Glutamatergic neuron (in vitro differentiated cells): ENCODE measurements around the gene LBH. TPM values are rescaled to one million over a fixed set of nuclear protein-coding genes. Genes with fewer than 3 reads are reported as not detected.

Source experiments
- DNase-seq: peaks from one replicate; pipeline ENCODE4 v3.0.0; 2022
- H3K27ac Mint-ChIP-seq: one replicate; pipeline ENCODE4 v1.8.0; 2020; ENCODE audit warnings: mild to moderate bottlenecking, mixed read lengths, inconsistent platforms; ENCODE audit not compliant: unreplicated experiment
- H3K27me3 Mint-ChIP-seq: one replicate; pipeline ENCODE4 v1.8.0; 2020; ENCODE audit warnings: mild to moderate bottlenecking, moderate library complexity, mixed read lengths, inconsistent platforms; ENCODE audit not compliant: unreplicated experiment
- H3K36me3 Mint-ChIP-seq: one replicate; pipeline ENCODE4 v1.8.0; 2020; ENCODE audit warnings: mild to moderate bottlenecking, mixed read lengths, inconsistent platforms; ENCODE audit not compliant: unreplicated experiment
- H3K4me1 Mint-ChIP-seq: one replicate; pipeline ENCODE4 v1.8.0; 2020; ENCODE audit warnings: mild to moderate bottlenecking, low read depth, mixed read lengths, inconsistent platforms; ENCODE audit not compliant: unreplicated experiment
- H3K4me3 Mint-ChIP-seq: one replicate; pipeline ENCODE4 v1.8.0; 2020; ENCODE audit warnings: mild to moderate bottlenecking, mixed read lengths, inconsistent platforms; ENCODE audit not compliant: unreplicated experiment
- H3K9me3 Mint-ChIP-seq: one replicate; pipeline ENCODE4 v1.8.0; 2020; ENCODE audit warnings: mild to moderate bottlenecking, moderate library complexity, mixed read lengths, inconsistent platforms; ENCODE audit not compliant: unreplicated experiment
- CTCF ChIP-seq: fragments of 200-600 bp; sonication (generic); IDR thresholded peaks from one replicate; pipeline ENCODE4 v1.5.0; 2021; ENCODE audit not compliant: partially characterized antibody, unreplicated experiment
- total RNA-seq: library from RNA; stranded (reverse); fragmentation: NEBNext Ultra II Directional; extraction: Animal tissue kit (Norgen Biotek cat#: 25700); gene quantifications from one replicate; pipeline ENCODE4 v1.2.1, GENCODE V29; 2021; ENCODE audit not compliant: unreplicated experiment

LBH gene
- total RNA-seq, 1 donor from 2014 or later: 112 TPM

- Mint-ChIP-seq H3K9me3 (no peaks in the 10 kb centered on the region), H3K36me3 (no peaks in the 10 kb centered on the region), H3K27me3 (peaks cover 2% of the 10 kb centered on the region), H3K4me1 (peaks cover 21% of the 10 kb centered on the region), H3K27ac (no peak overlapping the region), H3K4me3 (no peak overlapping the region)
- no peak for DNase-seq
- no peak for TF ChIP-seq CTCF
These were observed 52.7 kb downstream of the LBH start for GRCh38 chr2:30283931-30284565.

GRCh38 chr2:30285758-30286157 is 54.4 kb downstream of the LBH start:
- no peaks in the 10 kb centered on the region for H3K9me3 Mint-ChIP-seq
- no peaks in the 10 kb centered on the region for H3K36me3 Mint-ChIP-seq
- TF ChIP-seq CTCF: no peak
- H3K4me3 Mint-ChIP-seq: no peak overlapping the region
- no peak for DNase-seq
- peaks cover 2% of the 10 kb centered on the region for H3K27me3 Mint-ChIP-seq
- H3K4me1 Mint-ChIP-seq: peaks cover 24% of the 10 kb centered on the region
- no peak overlapping the region for H3K27ac Mint-ChIP-seq

- Mint-ChIP-seq H3K27ac (peak overlapping the region; percentile 79), H3K27me3 (peaks cover 2% of the 10 kb centered on the region), H3K36me3 (no peaks in the 10 kb centered on the region), H3K4me3 (peak overlapping the region; percentile 25), H3K9me3 (no peaks in the 10 kb centered on the region), H3K4me1 (peaks cover 21% of the 10 kb centered on the region)
- DNase-seq: no peak
- TF ChIP-seq CTCF: no peak
These were observed 56.0 kb downstream of the LBH start for GRCh38 chr2:30287190-30287840.

- Mint-ChIP-seq H3K4me1 (peaks cover 21% of the 10 kb centered on the region), H3K36me3 (no peaks in the 10 kb centered on the region)
These were observed 56.7 kb downstream of the LBH start for GRCh38 chr2:30287857-30288513.

More at GRCh38 chr2:30287857-30288513, 56.7 kb downstream of the LBH start:
- peaks cover 2% of the 10 kb centered on the region for H3K27me3 Mint-ChIP-seq
- no peaks in the 10 kb centered on the region for H3K9me3 Mint-ChIP-seq
- no peak overlapping the region for H3K4me3 Mint-ChIP-seq
- TF ChIP-seq CTCF: no peak
- DNase-seq: no peak
- peak overlapping the region; percentile 79 for H3K27ac Mint-ChIP-seq
